ENCODE measurements around the gene PLTP.
"Not testable (repeated sequence)": the region's sequence is repeated elsewhere in the genome, so short reads cannot be mapped to it uniquely, and the experiment has no call there.

Gene PLTP

DNA sequence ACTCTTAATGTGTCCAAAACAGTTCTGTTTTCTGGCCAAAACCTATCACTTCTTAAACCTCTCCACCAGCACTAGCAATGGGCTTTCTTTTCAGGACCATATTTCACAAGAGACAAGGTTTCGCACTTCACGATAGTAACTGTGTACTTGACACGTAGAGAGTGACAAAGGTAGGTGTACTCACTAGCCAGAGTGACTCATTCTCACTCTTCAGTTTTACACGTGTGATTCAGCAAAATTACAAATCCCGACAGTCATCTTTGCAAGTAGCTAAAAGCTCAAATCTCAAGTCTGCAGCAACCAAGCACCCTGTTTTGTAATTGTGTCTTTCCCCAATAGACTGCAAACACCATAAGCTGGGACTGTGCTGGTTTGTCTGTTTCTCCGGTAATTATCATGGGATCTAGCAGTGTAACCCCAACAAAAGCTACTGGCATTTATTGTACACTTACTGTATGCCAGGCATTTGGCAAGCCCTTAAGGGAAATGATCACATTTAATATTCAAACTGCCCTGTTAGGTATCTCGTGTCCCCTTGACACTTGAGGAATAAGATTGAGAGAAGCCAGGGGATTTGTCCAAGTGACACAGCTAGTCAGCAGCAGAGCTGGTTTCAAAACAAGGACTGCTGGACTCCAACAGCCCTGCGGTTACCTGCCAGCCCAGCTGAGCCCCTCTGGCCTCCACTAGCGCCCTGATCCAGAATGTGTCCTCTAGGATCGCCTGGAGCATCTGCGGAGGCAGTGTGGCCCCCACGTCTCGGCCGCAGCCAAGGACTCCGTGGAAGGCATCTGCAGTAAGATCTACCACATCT lies 32.4 kb upstream of the PLTP start:
- DNase-seq, result no peak

DNA sequence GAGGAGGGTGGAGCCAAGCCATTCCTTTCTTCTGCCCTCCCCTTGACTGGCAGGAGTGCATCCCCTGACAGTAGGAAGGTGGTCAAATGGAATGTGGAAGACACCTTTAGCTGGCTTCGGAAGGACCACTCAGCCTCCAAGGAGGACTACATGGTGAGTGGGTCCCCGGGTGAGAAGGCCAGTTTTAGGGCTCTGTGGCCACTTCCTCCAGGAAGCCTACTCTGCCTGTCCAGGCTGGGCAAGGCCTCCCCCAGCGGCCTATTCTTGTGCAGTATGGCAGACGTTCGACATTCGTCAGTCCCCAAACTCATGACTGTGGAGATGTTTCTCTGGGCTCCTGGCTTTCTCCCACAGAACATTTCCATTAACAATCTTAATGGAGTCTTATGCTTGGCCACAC lies 31.7 kb upstream of the PLTP start:
- DNase-seq, result no peak

DNA sequence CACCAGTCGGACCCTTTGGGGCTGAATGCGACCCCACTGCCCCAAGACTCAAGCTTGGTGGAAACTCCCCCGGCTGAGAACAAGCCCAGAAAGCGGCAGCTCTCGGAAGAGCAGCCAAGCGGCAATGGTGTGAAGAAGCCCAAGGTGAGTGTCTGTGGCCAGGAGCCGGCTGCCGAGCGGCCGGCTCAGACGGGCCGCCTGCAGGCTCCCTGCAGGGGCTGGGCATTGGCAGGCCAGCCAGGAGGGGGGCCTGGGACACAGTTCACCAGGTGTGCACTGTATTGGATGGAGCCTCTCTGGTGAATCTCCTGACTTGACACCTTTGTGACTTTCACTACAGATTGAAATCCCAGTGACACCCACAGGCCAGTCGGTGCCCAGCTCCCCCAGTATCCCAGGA lies 28.5 kb upstream of the PLTP start:
- DNase-seq, result no peak

DNA sequence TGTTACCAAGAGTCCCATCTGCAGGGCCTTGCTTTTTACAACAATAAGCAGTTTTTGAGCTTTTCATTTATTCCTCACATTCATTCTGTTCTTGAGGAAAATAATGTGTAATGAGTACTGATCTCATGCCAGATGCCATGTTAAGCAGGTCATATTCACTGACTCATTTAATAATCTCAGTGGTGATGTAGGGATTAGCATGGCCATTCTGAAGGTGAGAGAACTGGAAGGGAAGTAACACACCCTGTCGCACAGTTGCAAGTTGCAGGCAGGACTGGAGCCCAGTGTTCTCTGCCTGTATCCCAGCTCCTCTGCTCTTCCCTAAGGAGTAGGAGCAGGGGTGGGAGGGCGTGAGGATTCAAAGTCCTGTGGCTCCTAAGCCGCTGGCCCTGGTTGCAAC lies 28.1 kb upstream of the PLTP start:
- no peak for DNase-seq

DNA sequence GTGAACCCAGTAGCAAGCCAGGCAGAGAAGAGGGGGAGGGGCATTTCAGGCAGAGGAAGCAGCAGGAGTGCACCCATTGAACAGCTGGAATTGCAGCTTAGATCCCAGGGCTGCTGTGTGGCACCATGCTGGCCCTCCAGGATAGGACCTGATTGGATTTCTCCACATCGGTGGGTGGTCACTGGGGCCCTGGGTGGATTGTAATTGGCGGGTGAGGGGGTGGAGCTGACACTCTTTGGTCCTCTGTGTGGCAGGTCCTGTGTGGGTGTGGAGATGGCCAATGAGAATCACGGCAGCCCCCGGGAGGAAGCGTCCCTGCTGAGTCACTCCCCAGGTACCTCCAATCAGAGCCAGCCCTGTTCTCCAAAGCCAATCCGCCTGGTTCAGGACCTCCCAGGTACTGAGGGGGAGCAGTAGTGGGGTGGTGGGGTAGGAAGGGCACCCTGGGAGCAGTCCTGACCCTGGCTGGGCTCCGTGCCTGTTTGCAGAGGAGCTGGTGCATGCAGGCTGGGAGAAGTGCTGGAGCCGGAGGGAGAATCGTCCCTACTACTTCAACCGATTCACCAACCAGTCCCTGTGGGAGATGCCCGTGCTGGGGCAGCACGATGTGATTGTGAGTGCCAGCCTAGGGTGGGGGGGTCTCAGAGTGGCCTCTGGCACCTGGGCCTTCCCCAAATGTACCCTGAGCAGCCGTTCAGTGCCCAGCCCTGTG lies 26.9 kb upstream of the PLTP start:
- DNase-seq, result no peak

DNA sequence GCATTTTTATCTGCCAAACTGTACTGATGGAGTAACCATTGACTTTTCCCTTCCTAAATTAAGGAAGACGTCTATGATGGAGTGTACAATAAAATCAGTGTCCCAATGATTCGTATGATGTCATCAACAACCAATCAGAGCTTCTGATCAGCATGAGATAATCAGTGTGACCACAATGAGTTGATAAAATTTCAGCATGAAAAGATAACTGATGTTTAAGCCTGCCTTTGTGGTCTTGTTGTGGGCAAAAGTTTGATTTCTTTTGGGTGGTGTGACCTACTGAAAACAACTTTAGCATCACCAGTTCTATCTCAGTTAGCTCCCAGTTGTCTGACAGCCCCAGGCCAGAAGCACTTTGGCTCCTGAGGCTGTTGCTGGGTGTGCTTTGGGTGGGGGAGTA lies 25.8 kb upstream of the PLTP start:
- DNase-seq, result no peak

DNA sequence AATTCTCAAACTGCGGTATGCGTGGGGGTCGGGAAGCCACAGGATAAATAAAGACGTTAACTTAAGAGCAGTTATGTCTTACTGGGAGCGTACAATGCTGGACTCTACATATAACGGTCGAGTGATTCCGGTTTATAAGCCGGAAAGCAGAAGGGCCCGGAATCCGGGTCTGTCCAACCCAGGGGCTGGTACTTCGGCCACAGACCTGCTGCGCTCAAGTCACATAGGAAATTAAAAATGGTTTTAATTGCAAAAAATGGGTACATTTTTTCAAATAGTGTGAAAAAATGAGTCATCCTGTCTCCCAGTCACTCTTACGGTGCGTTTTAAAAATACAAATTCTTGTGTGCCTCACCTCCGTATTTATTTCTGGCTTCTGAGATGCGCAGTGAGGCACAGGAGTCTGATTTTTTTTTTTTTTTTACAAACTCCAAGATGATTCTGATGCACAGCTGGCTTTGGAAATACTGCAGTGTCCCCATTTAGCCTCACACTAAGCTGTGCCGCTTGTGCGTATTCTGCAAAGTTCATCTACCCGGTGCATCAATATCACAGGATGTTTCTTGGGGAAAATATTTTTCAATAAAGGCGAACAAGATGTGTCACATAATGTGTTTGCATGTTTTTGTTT lies 23.6 kb upstream of the PLTP start:
- DNase-seq, result no peak

DNA sequence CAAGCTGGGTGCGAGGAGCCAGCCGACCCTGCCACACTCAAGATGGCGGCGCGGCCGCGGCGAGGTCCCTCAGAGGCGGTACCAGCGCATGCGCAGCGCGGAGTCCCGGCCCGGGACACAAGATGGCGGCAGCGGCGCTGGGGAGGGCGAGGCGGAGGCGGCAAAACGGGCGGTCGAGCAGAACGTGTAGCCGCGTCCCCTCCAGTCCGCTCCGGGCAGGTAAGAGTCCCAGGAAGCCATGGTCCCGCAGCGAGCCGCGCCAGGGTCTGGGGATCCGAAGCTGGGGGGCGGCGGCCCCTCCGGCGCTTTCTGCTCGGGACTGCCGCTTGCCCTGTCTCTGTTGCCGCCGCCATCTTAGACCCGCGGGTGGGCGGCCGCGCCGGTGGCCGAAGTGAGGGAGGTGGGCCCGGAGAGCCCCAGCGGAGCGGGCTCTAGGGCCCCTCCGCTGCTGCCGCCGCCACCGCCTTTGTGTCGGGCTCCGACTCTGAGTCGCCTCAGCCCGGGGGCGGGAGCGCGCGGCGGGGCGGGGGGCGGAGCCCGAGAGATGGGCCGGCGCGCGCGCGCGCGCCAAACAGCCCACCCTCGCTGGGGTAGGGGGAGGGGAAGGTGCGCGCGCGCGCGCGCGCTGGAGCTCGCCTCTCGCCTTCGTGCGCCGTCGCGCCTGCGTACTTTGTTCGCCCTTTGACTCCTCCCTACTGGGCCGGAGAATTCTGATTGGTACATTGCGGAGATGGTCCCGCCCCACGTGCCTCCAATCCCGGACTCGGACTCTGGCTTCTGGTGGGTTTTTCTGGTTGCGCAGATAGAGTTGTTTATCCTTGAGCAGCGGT lies 22.8 kb upstream of the PLTP start, which contains the start of gene PCIF1:
TSS of gene PCIF1 (plus strand) at position 98 of the 830 bp plus-strand sequence. CDS start 4,317 bp downstream, outside the sequence.
- peak; percentile 98 for DNase-seq

DNA sequence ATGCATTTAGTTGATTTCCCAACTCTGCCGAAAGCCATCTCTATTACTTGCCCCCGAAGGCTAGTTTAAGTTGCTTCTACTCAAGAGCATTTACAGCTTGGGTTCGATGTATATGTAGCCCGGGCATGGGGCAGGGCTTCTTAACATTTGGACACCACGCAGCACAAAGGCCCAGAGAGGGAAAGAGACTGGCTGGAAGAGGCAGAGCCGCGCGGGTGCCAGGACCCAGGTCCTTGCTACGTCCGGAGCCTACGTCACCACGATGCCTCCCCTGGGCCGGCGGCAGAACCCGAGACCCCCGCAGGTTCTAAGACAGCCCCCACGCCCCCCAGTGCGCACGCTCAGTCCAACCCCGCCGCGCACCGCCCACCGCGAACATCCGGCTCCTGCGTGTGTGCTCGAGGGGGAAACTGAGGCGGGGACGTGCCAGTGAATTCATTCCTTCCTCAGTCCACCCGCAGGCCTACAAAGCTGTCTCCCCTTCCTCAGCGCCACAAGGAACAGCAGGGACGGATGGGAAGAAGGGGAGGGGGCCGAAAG lies 22.2 kb upstream of the PLTP start:
- no peak for DNase-seq

DNA sequence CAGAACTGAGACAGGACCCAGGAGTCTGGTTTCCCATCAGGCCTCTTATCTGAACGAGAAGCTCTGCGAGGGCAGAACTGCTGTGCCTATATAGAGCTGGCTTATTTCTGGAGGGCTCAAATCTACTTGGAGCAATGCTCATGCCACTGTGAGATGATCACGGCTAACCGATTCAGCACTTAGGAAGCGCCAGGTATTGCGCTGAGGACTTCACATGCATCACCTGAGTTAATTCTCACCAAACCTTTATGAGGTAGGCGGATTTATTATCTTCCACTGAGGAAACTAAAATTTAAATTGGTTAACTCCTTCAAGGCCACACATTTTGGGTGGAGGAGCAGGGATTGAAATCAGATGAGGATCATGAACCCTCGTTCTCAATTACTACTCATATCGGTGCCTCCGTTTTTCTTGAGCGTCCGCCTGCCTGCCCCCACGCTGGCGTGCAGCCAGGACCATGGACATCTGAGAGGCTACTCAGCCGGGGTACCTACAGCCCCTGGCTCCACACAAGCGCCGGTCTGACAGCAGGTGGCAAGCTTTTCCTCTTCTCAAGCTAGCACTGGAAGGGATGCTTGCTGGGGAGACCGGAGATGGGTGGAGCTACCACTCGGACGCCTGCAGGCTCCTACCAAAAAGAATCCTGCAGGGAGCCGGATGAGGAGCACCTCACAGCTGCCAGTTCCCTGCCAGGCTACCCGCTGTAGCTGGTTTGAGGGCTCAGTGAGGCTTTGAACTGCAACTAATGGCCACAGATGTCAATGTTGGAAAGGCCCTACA lies 21.5 kb upstream of the PLTP start:
- DNase-seq, result peak; percentile 67 to 70

DNA sequence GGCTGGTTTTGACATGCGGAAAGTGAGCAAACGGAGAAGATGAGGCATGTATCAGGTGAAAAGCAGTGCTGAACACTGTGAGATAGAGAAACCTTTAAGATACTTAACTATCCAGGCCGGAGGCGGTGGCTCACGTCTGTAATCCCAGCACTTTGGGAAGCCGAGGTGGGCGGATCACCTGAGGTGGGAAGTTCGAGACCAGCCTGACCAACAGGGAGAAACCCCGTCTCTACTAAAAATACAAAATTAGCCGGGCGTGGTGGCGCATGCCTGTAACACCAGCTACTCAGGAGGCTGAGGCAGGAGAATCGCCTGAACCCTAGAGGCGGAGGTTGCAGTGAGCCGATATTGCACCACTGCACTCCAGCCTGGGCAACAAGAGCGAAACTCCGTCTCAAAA lies 19.7 kb upstream of the PLTP start:
- DNase-seq, result not testable (repeated sequence)

DNA sequence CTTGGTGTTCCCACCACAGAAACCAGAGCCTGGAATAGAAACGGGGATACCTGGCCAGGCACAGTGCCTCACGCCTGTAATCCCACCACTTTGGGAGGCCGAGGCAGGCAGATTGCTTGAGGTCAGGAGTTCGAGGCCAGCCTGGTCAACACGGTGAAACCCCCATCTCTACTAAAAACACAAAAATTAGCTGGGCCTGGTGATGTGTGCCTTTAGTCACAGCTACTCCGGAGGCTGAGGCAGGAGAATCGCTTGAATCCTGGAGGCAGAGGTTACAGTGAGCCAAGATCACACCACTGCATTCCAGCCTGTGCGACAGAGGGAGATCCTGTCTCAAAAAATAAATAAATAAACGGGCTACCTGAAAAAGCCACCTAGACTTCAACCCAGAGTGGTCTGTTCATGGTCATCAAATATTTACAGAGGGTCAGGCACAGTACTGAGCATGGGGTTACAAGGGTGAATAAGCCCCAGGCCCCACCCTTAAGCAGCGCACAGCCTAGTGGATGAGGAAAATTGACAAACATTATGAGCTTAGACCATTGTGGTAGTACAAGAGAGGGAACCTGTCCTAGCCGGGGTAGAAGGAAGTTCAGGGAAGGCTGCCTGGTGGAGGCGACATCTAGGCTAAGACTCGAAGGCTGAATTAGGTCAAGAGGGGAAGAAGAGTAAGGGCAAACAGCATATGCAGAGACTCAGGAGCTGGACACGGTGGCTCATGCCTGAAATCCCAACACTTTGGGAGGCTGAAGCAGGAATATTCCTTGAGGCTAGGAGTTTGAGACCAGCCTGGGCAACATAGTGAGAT lies 15.3 kb upstream of the PLTP start:
- no peak for DNase-seq

DNA sequence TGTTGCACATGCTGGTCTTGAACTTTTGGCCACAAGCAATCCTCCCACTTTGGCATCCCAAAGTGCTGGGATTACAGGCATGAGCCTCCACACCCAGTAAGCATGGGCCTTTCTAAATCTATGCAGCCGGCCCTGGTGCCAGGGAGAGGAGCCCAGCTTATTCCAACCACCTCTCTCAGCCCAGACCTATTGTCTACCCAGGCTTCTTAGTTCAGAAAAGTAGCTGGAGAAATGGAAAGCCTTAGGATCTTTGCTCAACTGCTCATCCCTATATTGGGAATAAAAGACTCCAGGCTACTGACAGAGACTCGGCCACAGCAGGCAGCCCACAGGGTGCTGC lies 14.7 kb upstream of the PLTP start:
- no peak for DNase-seq

DNA sequence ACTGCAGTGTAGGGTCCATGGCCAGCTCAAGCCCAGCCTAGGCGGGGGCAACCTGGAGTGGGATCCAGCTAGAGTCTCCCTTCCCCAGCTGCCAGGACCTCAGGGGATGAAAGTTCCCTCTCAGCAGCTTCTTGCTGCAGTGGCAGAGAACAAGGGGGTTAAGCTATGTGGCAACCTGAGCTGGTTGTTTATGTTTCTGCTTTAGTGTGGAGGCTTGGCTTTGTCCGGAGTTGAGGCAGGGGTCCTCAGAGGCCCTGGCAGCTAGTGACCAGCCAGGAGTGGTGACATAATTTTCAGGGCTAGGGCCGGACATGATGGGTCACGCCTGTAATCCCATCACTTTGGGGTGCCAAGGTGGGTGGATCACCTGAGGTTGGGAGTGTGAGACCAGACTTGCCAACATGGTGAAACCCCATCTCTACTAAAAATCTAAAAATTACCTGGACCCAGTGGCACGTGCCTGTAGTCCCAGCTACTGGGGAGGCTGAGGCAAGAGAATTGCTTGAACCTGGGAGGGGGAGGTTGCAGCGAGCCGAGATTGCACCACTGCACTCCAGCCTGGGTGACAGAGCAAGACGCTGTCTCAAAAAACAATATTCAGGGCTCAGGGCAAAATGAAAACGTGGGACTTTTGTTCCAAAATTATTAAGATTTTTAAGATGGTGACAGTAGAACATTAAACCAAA lies 14.0 kb upstream of the PLTP start:
- DNase-seq, result no peak

DNA sequence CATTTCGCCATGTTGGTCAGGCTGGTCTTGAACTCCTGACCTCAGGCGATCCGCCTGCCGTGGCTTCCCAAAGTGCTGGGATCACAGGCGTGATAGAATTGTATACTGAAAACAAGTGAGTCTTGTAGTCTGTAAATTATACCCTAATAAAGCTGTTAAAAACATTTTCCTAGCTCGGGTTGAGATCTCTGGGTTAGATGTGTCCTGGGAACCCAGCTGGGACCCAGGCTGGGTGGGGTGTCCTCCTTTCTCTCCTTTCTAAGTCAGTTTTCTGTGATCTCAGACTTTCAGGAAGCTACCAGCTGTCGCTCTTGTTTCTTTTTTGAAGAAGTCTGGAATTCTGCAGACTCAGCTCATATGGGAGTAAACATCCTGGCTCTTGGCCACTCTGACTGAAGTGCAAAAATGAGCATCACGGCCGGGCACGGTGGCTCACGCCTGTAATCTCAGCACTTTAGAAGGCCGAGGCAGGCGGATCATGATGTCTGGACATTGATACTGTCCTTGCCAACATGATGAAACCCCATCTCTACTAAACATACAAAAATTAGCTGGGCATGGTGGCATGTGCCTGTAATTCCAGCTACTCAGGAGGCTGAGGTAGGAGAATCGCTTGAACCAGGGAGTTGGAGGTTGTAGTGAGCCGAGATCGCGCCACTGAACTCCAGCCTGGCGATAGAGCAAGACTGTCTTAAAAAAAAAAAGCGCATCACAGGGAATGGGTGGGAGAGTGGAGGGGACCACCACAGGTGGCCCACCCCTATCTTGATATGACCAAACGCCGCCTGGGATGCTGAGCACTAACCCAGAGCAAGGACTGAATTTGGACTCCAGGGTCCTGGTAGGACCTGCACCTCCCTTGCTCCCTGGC lies 12.7 kb upstream of the PLTP start:
- DNase-seq, result no peak

DNA sequence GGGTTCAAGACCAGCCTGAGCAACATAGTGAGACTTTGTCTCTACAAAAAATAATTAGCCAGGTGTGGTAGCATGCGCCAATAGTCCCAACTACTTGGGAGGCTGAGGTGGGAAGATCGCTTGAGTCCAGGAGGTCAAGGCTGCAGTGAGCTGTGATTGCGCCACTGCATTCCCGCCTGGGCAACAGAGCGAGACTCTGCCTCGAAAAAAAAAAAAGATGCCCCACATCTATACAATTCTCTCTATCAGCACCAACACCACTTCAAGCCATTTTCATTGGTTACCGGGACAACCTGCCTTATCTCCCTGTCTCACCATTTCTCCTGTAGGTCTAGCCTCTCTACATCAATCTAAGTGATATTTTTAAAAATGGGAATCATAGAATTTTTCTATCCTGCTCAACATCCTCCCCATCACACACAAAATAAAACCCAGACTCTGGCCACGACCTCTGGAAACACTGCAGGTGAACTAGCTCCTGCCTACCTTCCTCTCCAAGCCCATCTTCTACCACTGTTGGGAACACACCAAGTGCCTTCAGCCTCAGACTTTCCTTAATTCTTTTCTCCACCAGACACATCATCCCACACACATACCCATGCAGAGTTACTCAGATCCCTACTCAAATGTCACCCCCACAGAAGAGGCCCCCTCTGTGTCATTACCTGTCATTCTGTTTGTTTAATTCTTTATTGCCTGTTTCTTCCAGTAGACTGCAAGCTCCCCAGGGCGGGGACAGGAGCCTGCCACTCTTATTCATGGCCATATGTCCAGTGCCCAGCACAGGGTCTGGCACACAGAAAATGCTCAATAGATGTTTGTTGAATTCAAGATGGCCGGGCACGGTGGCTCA lies 9.6 kb upstream of the PLTP start:
- DNase-seq, result no peak

DNA sequence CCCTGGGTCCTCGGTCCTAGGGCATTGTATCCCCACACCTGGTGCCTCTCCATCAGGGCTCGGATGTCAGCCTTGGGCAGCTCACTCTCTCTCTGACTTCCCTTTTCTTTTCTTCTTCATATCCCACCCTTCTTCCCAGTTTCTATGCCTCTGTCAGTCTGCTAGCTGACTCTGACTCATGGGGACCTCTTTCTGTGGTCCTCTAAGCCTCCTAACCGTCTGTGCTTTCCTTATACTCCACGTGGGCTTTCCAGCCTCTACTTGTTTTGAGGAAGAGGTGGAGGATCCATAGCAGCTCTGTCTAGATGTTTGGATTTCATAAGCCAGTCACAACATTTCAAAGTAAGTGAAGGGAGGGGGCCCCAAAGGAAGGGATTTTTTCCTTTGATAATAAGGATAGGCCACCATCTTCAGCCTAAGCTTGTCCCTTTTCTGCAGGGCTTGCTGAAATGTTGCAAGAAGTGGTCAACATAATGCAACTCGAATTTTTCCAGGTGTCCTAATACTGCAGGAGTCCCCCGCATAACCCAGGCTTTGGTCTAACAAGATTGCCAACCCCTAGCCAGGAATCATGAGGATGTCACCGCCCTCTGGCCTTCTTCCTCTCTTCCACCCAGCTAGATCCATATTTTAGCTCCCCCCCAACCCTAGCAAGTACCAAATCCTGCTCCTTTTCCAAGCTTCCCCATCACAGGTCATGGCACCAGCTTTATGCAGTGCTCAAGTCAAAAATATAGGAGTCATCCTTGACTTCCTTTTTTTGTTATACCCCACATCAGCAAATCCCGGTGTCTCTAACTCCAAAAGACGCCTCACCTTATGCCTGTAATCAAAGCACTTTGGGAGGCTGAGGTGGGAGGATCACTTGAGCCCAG lies 8.7 kb upstream of the PLTP start:
- no peak for DNase-seq
